GM10847 (cell line): Measurements from ENCODE around the gene CAMTA1.

ENCODE experiments used
- POLR2A ChIP-seq: IDR thresholded peaks from 2 replicates; pipeline ENCODE4 v1.6.1; 2011; ENCODE audit not compliant: insufficient read length; ENCODE audit errors: extremely low read depth

The CAMTA1 gene

GRCh38 chr1:7470904-7471638, 685.8 kb downstream of the CAMTA1 start:
- TF ChIP-seq POLR2A = no peak

DNA sequence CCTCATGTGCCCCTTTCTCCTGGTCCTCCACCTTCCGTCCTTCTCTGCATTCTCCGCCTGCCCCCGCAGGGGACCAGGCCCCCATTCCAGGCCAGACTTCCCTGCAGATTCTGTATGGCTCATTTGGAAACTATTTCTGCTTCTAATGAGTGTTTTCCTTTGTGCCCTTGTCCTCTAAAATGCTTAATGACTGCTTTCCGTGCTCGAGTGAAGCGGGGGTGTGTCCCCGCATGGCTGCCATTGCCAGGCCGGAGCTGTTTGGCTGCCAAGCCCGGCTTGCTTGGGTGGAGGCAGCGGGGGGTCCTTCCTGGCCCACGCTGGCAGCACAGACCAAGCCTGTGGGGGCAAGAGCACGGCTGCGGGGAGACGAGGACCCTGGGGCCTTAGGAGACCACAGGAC, 686.6 kb downstream of the CAMTA1 start:
- no peak for TF ChIP-seq POLR2A

DNA sequence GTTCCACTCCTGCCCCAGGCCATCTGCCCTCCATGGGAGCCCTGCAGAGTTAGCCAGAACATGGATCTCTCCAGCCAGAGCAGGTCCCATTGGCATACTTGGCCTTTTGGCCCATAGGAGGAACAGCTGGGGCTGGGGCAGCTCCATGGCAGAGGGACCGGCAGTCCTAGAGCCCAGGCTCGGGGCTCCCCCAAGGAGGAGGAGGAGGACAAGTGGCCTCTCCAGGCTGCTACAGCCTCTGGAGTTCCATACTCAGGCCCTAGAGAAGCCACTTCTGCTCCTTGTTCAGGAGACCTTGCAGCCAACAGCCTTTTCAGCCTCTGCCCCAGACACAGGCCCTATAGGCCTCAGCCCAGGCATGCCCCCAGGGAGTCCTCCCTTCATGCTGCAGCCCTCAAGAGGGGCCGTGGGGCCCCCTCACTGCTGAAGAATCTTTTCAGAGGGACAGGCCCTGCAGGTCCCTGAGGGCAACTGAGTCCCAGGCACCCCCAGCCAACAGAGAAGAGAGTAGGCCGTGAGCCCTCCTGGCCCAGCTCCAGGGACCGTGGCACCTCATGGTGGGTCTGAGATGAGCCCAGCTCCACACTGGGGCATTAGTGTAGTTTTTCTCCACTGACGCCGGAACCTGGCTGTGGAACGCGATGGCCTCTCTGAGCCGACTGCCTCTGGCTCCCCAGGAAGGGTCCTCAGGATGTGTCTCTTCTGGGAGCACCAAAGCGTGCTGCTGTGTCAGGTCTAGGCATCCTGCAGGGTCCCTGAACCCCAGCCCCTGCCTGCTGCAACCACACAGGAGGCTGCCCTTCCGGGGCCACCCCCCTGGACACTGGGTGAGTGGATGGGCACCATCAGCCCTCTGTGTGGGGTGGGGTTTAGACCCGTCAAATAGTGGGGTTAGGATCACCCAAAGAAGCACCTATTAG, 688.2 kb downstream of the CAMTA1 start:
- TF ChIP-seq POLR2A = no peak

GRCh38 chr1:7474143-7474490, 688.9 kb downstream of the CAMTA1 start:
- TF ChIP-seq POLR2A = no peak

- TF ChIP-seq POLR2A = no peak
Observed at GRCh38 chr1:7474786-7475502, 689.7 kb downstream of the CAMTA1 start.

DNA sequence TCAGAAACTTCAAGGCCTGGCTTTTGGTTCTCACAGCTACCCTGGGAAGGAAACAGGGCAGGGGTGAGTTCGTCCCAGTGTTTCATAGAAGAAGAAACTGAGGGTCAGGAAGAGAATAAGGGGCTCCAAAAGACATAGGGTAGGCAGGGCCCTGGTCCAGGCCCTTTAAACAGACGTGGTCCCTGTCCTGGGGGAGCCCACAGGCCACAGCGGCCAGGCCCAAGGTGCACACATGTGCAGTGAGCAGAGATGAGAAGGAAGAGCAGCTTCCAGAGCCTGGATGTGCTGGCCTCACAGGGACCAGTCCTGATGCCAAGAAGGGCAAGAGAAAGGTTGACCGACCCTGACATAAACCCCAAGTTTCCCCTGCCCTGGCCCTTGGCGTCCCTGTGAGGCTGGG, 690.4 kb downstream of the CAMTA1 start:
- TF ChIP-seq POLR2A = no peak

DNA sequence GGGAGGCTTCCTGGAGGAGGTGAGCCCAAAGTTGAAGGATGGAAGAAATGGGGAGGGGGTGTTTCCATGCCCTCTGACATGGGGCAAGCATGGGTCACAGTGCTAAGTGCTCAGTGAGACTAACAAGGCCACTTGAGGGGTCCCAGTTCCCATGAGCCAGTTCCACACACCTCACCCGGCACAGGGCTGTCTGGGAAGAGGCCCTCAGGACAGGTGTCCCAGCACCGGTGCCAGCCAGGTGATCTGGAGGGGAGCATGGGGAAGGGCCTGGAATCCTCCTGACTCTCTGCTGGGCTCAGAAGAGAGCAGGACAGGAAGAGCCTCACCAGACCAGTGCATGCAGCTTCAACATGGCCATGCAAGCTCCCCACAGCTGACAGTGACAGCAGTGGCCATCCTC, 691.1 kb downstream of the CAMTA1 start:
- TF ChIP-seq POLR2A = no peak

GRCh38 chr1:7476861-7477547, 691.8 kb downstream of the CAMTA1 start:
- TF ChIP-seq POLR2A = no peak

GRCh38 chr1:7477593-7477992, 692.3 kb downstream of the CAMTA1 start:
- TF ChIP-seq POLR2A = no peak

DNA sequence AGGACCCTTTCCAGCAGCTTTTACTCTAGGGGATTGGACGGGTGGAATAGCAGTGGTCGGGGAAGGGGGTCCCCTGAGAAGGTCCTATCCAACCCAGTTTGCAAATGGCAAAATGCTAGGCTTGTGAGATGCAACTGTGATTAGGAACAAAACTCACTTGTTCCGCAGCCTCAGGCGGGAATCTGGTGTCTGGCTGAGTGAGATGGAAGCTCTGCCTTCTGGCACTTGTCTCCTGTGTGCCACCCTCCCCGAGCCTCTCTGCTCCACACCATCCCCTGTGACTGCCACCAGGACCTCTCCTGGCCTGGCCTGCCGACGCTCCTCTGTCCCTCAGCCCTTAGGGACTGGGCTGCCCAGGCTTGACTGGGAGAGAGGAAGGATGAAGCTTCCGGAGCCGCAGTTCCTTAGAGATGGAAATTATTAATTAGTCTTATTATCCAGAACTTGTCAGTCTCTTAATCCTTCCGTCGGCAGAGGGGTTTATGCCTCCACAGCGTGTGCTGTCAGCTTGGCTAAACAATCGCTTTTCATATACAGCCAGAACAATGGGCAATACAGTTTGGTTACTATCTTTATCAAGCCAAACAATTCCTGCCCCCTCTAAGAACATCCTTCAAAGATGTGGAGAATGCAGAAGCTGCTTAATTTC, 693.0 kb downstream of the CAMTA1 start:
- TF ChIP-seq POLR2A = no peak

DNA sequence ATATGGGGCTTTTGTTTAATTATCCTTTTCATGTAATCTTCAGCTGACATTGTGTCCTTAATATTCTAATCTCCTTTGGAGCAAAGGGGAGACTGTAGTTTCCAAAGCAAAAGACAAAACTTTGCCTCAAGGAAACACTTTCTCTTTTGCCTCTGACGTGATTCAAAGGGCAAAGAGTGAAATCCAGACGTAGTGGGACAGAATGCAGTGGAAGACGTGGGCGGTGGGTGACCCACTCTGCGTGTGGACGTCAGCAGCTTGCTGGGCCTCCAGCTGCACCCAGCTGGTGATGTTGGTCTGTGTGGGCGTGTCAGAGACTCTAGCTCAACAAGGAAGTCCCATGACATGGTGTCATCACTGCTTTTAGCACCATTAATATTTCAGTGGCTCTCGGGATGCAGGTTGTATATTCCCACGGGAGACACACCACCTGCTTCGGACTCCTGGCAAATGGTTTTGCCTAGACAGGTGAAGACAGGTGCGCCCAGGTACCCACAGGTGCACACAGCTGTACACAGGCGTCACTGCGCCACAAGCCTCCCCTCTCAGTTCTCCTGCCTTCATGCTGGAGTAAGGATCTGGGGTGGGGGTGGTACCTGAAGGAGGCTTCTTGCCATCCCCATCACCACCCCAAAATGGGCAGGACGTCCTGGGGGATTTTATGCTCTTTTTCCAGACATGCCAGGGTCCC, 693.7 kb downstream of the CAMTA1 start:
- TF ChIP-seq POLR2A = no peak

- TF ChIP-seq POLR2A = no peak
Observed at GRCh38 chr1:7479571-7479970, 694.3 kb downstream of the CAMTA1 start.

DNA sequence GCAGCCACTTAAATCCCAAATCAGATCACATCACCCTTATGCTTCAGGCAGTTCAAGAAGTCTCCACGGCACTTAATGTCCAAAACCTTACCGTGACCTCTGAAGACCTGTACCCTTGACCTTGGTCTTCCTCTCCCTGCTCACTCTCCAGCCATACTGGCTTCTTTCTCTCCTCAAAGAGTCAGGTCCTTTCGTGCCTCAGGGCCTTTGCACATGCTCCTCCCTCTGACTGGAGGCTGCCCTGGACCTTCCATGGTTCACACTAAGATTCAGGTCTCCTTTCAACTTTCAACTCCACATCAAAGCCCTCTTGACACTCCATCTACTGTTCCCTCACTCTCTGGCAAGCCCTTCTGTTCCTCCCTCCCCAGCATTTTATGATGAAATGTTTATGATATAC, 695.9 kb downstream of the CAMTA1 start:
- no peak for TF ChIP-seq POLR2A

GRCh38 chr1:7482077-7482476, 696.8 kb downstream of the CAMTA1 start:
- no peak for TF ChIP-seq POLR2A
